Astrocyte of the spinal cord (primary cell): Measurements from ENCODE around the gene RANBP3.
"Not testable (repeated sequence)": the region's sequence is repeated elsewhere in the genome, so short reads cannot be mapped to it uniquely, and the experiment has no call there.

Experiments
- DNase-seq: peaks from one replicate; pipeline ENCODE4 v3.0.0; 2011; ENCODE audit warnings: low read depth, low spot score
- H3K4me3 ChIP-seq: 2 replicates; pipeline ENCODE4 v1.5.1; 2011; ENCODE audit warnings: low read depth, mild to moderate bottlenecking, low read length, moderate library complexity
- in situ Hi-C: cut with HindIII; loops from 2 replicates; pipeline ENCODE4 v1.10.0; 2017; ENCODE audit warnings: low sequenced_read_pairs
- TF ChIP-seq, protein P1 (sequence below): IDR thresholded peaks from 2 replicates; pipeline ENCODE4 v1.5.1; 2012; ENCODE audit warnings: low read depth, mild to moderate bottlenecking, low read length, inconsistent platforms

Gene RANBP3, protein sequence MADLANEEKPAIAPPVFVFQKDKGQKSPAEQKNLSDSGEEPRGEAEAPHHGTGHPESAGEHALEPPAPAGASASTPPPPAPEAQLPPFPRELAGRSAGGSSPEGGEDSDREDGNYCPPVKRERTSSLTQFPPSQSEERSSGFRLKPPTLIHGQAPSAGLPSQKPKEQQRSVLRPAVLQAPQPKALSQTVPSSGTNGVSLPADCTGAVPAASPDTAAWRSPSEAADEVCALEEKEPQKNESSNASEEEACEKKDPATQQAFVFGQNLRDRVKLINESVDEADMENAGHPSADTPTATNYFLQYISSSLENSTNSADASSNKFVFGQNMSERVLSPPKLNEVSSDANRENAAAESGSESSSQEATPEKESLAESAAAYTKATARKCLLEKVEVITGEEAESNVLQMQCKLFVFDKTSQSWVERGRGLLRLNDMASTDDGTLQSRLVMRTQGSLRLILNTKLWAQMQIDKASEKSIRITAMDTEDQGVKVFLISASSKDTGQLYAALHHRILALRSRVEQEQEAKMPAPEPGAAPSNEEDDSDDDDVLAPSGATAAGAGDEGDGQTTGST

DNA sequence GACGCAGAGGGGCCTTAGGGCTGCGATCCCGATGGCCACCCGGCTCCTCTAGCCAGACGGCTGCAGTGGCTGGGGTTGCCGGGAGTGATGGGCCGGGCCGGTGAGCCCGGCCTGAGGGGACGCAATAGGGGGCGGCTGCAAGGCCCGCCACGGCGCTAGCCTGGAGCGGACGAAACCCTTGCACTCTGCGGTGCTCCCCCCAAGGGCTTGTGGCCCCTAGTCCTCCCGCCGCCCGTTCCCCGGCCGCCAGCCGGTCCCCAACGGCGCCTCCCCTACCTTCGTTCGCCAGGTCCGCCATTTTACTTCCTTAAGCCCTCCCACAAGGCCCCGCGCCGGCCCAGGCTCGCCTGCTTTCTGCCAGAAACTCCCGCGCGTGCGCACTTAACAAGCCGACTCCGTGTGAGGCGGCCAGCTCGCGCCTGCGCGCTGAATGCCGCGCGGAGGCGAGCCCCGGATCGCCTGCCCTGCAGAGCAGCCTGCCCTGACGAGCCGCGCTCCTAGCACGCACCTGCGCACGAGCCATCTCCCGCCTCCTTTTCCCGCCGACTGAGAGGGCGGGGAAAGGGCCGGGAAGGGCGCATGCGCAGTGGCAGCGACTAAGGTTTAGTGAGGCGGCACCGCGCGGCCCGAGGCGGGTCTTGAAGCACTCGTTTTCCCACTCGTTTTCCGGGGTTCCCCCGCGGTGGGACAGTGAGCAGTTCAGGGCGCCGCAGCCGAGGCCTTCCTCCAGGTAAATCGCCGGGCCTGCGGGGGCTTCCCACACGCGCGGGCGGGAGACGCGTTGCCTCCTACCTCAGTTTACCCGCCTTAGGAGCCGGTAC, at the start of gene RANBP3:
Gene RANBP3, minus strand, starts transcription at position 356 of the 821 bp plus-strand sequence. Its CDS starts 58 bp downstream, at position 298.
- peak within 1 kb of the TSS; percentile 91 for H3K4me3 ChIP-seq
- peak; percentile 99 for DNase-seq
- TF ChIP-seq, protein P1, sequence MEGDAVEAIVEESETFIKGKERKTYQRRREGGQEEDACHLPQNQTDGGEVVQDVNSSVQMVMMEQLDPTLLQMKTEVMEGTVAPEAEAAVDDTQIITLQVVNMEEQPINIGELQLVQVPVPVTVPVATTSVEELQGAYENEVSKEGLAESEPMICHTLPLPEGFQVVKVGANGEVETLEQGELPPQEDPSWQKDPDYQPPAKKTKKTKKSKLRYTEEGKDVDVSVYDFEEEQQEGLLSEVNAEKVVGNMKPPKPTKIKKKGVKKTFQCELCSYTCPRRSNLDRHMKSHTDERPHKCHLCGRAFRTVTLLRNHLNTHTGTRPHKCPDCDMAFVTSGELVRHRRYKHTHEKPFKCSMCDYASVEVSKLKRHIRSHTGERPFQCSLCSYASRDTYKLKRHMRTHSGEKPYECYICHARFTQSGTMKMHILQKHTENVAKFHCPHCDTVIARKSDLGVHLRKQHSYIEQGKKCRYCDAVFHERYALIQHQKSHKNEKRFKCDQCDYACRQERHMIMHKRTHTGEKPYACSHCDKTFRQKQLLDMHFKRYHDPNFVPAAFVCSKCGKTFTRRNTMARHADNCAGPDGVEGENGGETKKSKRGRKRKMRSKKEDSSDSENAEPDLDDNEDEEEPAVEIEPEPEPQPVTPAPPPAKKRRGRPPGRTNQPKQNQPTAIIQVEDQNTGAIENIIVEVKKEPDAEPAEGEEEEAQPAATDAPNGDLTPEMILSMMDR = no peak
- in situ Hi-C loops = no loop called here

DNA sequence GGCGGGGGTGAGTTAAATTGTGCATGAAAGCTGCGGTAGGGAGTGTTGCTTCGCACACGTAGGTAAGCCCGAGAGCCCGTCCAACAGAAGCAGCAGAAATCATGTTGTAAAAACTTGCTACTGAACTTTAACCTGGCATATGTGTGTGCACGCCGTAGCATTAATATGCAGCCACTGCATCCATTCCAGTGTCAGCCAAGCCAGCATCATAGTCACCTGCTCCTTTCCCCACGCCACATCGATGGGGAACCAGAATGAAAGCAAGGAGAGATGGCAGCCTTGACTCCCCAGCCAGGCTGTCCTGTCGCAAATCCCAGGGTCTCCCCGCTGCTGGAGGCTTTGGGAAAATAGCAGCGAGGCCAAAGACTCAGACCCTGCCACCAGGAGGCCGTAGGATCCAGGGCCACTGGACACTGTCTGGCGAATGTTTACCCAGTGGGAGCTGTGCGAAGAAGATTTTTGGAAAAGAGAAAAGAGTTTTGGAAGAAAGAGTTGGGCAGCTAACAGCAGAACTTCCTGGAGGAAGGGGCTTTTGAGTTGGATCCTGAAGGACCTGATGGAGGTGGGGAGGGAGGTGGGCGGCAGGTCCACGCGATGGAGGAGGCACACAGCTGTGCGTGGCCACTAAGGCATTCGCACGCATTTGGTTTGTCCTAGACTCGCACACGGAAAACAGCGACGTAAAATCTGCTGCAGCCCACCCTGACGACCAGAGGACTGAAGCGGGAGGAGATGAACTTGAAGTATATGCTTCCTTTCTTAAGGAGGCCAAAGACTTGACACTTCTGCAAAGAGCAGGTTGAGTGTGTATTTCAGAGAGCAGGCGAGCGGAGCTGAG, 48.7 kb upstream of the RANBP3 start:
- TF ChIP-seq, protein P1 = no peak
- in situ Hi-C loops = loop anchor here (25.0 kb wide), 1 partner anchor 111 kb away; the partner anchor contains the start of gene ACSBG2
- H3K4me3 ChIP-seq = no peak overlapping the region
- no peak for DNase-seq

DNA sequence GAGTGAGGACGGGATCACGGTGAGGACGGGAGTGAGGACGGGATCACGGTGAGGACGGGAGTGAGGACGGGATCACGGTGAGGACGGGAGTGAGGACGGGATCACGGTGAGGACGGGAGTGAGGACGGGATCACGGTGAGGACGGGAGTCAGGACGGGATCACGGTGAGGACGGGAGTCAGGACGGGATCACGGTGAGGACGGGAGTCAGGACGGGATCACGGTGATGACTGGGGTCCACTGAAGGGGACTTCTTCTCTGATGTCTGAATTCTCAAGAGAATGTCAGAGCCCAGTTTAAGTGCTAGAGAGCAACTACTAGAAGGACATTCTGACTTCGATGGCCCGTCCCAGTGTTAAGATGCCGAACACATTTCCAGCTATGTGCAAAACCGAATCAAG, 46.8 kb upstream of the RANBP3 start:
- DNase-seq, H3K4me3 ChIP-seq: not testable (repeated sequence)
- in situ Hi-C loops = loop anchor here (25.0 kb wide), 1 partner anchor 113 kb away; the partner anchor contains the start of gene ACSBG2

DNA sequence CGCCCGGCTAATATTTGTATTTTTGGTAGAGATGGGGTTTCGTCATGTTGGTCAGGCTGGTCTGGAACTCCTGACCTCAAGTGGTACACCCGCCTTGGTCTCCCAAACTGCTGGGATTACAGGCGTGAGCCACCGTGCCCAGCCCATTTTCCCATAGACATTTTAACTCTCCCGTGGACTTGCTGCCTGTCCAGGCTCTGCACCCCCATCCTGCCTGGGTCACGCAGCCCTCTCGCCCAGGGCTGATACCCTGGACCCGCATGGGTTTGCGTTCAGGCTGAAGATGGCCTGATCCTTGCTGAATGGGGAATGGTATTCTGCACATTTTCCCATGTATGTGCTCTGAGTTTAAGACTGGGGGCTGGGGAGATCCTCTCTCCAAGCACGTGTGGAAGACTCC, 46.0 kb upstream of the RANBP3 start:
- DNase-seq = no peak
- TF ChIP-seq, protein P1 = no peak
- in situ Hi-C loops = no loop called here
- H3K4me3 ChIP-seq = no peak overlapping the region

DNA sequence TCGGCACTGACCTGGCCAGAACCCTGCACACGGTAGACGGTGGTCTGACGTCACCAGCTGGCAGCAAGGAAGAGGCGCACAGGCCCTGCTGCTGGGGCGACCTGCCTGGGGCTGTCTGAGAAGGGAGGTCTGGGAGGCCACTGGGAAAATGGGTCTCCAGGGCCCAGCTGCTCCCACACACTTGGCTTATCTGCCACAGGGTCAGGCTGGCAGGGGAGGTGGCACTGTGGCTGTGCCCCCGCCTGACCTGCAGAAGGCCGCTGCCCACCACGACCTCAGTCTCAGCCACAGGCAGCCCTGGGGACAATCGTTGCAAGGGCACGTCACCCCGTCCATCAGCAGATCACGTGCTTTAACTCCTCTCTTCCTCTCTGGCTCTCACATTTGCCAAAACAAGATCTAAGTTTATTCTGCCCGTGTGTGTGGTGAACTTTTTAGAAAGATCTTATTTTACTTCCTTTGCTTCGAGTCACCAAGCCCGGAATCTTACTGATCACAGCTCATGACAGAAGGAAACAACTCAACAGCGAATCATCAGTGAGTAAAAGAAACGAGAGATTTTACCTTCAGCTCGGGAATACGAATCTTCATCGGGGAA, 45.2 kb upstream of the RANBP3 start:
- in situ Hi-C loops = no loop called here

DNA sequence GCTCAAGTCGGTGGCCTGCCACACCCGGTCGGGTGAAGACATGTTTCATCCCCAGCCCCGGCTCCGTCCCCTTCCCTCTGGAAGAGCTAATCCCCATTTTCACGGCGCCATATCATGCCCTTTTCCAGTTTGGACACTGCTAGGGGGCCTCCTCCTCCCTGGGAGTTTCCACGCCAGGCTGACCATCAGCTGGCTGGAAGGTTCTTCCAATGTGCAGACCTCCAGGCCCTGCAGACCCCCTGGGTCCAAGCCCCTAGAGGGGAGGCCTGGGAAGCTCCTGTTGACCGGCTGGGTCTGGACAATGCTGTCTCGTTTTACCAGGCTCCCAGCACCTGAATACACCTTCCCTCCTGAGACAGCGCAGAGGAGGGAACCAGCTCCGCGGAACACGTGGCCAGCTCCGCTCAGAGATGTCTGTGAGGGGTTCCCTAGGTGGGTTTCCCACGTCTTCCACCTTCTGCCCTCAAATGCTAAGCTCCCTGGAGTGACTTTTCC, 44.7 kb upstream of the RANBP3 start:
- TF ChIP-seq, protein P1 = no peak
- in situ Hi-C loops = no loop called here
- no peak overlapping the region for H3K4me3 ChIP-seq
- DNase-seq = no peak

More for the DNA sequence above, 45.2 kb upstream of the RANBP3 start:
- no peak overlapping the region for H3K4me3 ChIP-seq
- DNase-seq = peak; percentile 36
- TF ChIP-seq, protein P1 = no peak
